Measurements from ENCODE around the gene UCP3. TPM values are rescaled to one million over a fixed set of nuclear protein-coding genes. Genes with fewer than 3 reads are reported as not detected.

UCP3 gene
- total RNA-seq, 2 experiments from 2014 or later: 2.5 to 3.2 TPM

Other genes with a start within 250 kb of the UCP3 start
- gene RAB6A, start 248.0 kb downstream of the UCP3 start, total RNA-seq: 10 to 100 TPM; 82.1 to 83.8 TPM
- 10 to 100 TPM; 50.5 to 50.9 TPM for gene MRPL48, start 221.2 kb downstream of the UCP3 start, total RNA-seq
- 10 to 100 TPM; 54.4 to 60.6 TPM for gene COA4, start 132.2 kb downstream of the UCP3 start, total RNA-seq
- 10 to 100 TPM; 17.0 to 17.2 TPM for gene PAAF1, start 132.1 kb downstream of the UCP3 start, total RNA-seq
- gene DNAJB13, start 58.1 kb downstream of the UCP3 start, total RNA-seq: under 1 TPM; 0.15 to 0.31 TPM
- 100 to 1,000 TPM; 326 to 344 TPM for gene UCP2, start 26.2 kb downstream of the UCP3 start, total RNA-seq
- 10 to 100 TPM; 34.0 to 39.1 TPM for gene C2CD3, start 161.9 kb upstream of the UCP3 start, total RNA-seq
- gene PPME1, start 162.2 kb upstream of the UCP3 start, total RNA-seq: 10 to 100 TPM; 21.3 to 25.9 TPM

Measured in activated CD4-positive, alpha-beta T cell treated with anti-CD3 and anti-CD28 coated beads, Interleukin-2, amount 10 ng/mL, durations not matched to agents 7 days and 5 days (primary cell).